T-helper 9 cell (primary cell): ENCODE data around the gene GRIK2.
"Not testable (repeated sequence)": the region's sequence is repeated elsewhere in the genome, so short reads cannot be mapped to it uniquely, and the experiment has no call there.

Experiments
- DNase-seq: peaks from one replicate; pipeline ENCODE4 v3.0.0-alpha.2; 2020
- total RNA-seq, 2 donors: gene quantifications; one replicate each; lab custom pipeline; 2026; lab: John Stamatoyannopoulos, UW

GRIK2 gene
- total RNA-seq = 0 to 0.07 reads per million in 2 donors

GRCh38 chr6:101393251-101393828 lies at the start of gene GRIK2:
Gene GRIK2 (plus strand): TSS chr6:101393708.
- no peak for DNase-seq

- DNase-seq = no peak
Observed at GRCh38 chr6:101344885-101345284, 48.6 kb upstream of the GRIK2 start.

- no peak for DNase-seq
Observed at GRCh38 chr6:101348816-101349215, 44.7 kb upstream of the GRIK2 start.

- not testable (repeated sequence) for DNase-seq
Observed at GRCh38 chr6:101350631-101351030, 42.9 kb upstream of the GRIK2 start.

GRCh38 chr6:101351173-101351572 lies 42.3 kb upstream of the GRIK2 start:
- no peak for DNase-seq

GRCh38 chr6:101352316-101352715 lies 41.2 kb upstream of the GRIK2 start:
- no peak for DNase-seq

GRCh38 chr6:101365181-101365580 lies 28.3 kb upstream of the GRIK2 start:
- no peak for DNase-seq

GRCh38 chr6:101379926-101380325 lies 13.6 kb upstream of the GRIK2 start:
- no peak for DNase-seq

GRCh38 chr6:101380897-101381630 lies 12.4 kb upstream of the GRIK2 start:
- no peak for DNase-seq

GRCh38 chr6:101383747-101384146 lies 9.8 kb upstream of the GRIK2 start:
- DNase-seq = not testable (repeated sequence)

DNA sequence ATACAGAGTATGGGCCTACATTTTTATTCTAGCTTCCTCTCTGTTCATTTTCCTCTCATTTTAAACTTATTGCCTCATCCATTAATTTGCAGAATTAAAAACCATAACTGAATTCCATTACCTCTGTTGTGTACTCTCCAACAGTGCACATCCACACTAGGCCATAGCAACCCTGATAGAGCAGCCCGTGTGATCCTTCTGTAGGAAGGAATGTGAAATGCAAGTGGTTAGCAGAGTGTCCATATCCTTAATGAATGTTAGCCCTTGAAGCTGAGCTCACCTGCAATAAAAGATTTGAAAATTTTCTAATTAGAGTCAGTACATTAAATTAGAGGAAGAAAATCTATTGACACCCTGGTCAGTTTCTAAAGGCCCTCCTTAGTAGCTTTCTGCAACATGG lies 6.5 kb upstream of the GRIK2 start:
- DNase-seq = no peak

GRCh38 chr6:101391772-101392585 lies 1.5 kb upstream of the GRIK2 start:
- no peak for DNase-seq

GRCh38 chr6:101392586-101393230 lies 800 bp upstream of the GRIK2 start:
- DNase-seq = no peak

- no peak for DNase-seq
Observed at GRCh38 chr6:101393829-101394251, 332 bp downstream of the GRIK2 start.

DNA sequence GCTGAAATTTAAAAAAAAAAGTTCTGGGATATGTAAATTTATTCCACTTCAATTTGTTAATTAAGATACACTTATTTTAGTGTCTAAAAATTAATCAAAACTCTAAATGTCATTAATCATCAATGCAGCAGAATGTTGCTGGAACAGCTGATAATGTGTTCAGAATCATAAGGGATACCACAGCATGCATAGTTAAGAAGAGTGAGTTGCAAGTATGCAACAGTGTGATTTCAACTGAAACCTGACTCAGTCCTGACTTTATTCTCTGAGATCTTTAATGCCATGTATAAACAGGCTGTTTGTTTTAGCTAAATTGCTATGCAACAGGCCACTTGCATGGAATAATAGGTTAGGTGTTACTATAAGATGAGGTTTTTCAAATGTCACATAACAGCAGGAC lies 1.4 kb downstream of the GRIK2 start:
- no peak for DNase-seq

GRCh38 chr6:101395345-101395744 lies 1.8 kb downstream of the GRIK2 start:
- DNase-seq = no peak

DNA sequence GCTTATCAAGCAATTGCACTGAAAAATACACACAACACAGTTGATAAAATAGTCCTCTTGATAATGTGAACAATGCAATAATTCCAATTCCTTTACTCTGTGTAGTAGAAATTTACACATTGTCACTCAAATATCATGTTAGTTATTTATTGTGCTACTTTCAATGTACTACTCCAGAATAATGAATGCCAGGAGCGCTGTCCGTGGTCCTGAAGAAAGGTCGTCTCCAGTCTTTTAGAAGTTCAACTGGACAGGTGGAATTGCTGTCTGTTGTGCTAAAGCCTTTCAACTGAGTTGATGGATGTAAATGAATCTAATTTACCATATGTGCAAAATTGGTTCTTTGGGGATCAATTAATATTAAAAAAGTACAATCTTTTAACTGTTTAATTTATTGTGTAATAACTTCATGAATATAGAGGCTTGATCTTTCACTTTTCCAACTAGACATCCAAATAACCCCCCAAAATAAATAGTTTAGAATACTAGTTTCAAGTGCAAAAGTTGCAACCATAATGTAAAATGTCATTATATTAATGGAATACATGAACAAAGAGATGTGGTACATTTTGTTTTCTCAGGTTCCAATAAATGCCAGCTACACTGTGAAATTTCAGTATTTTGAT lies 3.2 kb downstream of the GRIK2 start:
- peak; percentile 14 for DNase-seq

DNA sequence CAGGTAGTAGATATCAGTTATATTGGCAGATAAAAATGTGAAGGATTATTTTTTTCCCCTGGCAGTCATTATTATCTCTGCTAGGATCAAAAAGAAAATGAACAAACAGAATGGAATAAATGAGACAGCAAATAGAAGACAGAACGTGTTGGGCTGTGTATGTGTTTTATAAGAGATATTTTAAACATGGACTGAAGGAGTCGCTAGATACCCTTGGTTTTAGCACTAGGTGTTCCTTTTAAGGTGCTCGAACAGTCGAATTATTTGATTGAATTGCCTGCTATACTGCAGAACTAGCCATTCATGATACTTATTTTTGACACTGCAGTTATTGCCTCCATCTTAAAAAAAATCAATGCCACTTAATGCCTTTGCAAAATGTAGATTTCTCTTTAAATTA lies 3.7 kb downstream of the GRIK2 start:
- DNase-seq = no peak

DNA sequence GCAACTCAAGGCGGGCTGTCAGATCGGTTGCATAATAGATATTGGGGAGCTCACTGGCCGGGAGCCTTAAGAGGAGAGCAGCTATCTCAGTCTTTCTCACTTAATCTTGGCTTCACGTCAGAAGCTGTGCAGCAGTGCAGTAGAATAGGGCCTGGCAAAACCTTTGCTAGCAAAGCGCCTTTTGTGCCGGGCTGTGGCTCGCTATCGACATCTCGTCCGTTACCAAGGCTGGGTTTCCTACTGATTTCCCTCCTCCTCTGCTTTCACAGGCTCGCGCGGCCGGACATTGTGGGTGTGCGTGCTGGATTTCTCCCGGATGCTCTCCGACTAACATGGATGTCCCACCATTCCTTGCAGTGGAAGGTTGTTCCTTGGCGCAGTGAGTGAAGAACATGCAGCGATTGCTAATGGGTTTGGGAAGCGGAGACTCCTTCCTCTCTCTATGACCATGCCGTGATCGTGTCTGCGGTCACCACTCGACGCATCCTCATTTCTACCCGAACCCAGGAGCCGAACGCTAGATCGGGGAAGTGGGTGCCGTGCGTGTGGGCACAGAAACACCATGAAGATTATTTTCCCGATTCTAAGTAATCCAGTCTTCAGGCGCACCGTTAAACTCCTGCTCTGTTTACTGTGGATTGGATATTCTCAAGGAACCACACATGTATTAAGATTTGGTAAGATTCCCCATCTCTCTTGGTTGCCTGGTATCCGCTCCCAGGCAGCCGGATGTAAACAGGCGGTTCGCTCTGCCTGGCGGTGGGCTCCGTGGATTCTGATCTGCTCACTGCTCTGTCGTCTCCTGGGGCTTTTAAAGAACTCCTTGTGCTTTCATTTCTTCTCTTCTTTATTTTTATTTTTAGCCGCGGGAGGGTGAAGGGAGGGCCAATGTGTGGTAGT lies 5.5 kb downstream of the GRIK2 start:
- no peak for DNase-seq

DNA sequence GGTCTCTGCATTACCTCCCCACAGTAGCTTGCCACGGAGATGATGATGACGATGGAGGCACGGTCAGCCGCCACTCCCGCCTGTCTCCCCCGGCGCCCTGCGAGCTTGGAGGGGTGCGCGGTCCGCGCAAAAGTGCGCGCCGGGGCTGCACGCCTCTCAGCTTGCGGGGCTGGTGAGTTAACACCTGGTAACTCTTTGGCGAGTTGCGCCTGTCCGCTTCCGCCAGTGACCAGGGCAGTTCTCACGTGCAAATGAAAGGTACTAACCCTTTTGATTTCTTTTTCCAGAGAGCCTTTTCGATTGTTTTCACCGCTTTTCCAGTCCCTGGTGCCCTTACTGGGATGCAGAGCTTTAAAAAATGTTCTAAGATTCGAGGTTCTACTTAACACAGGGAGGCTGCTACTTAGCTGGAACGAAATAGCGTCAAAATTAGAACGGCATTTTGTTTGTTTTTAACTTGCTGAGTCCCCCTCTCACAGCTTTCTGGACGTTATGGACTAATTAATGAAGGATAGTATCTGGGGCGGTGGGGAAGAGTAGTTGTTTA lies 6.2 kb downstream of the GRIK2 start:
- DNase-seq = no peak
